ENCODE data around the gene ATXN2.
"Not testable (repeated sequence)": the region's sequence is repeated elsewhere in the genome, so short reads cannot be mapped to it uniquely, and the experiment has no call there.

ATXN2 gene

GRCh38 chr12:111521801-111522200 lies 77.3 kb downstream of the ATXN2 start:
- POLR2A ChIA-PET, result no interaction called here
- CTCF ChIA-PET, result no interaction called here
- TF ChIP-seq, protein P1, sequence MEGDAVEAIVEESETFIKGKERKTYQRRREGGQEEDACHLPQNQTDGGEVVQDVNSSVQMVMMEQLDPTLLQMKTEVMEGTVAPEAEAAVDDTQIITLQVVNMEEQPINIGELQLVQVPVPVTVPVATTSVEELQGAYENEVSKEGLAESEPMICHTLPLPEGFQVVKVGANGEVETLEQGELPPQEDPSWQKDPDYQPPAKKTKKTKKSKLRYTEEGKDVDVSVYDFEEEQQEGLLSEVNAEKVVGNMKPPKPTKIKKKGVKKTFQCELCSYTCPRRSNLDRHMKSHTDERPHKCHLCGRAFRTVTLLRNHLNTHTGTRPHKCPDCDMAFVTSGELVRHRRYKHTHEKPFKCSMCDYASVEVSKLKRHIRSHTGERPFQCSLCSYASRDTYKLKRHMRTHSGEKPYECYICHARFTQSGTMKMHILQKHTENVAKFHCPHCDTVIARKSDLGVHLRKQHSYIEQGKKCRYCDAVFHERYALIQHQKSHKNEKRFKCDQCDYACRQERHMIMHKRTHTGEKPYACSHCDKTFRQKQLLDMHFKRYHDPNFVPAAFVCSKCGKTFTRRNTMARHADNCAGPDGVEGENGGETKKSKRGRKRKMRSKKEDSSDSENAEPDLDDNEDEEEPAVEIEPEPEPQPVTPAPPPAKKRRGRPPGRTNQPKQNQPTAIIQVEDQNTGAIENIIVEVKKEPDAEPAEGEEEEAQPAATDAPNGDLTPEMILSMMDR (IDR thresholded peaks at IDR 0.05; ENCODE audit: control extremely low read depth, extremely low read depth, low read depth, missing control alignments), result no peak
- no peak for DNase-seq (ENCODE audit: extremely low spot score)

- ChIA-PET CTCF (interaction anchor here (1.0 to 2.4 kb wide), 5 partner anchors 8 to 123 kb away, joined by 3 to 13 read pairs (median 5); no protein-coding TSS in a partner anchor), POLR2A (no interaction called here)
- TF ChIP-seq, protein P1 (IDR thresholded peaks at IDR 0.05; ENCODE audit: control extremely low read depth, extremely low read depth, low read depth, missing control alignments), result no peak
- no peak for DNase-seq (ENCODE audit: extremely low spot score)
Measured at GRCh38 chr12:111519937-111520336, 79.2 kb downstream of the ATXN2 start.

- TF ChIP-seq, protein P1 (IDR thresholded peaks at IDR 0.05; ENCODE audit: control extremely low read depth, extremely low read depth, low read depth, missing control alignments), result no peak
- DNase-seq (ENCODE audit: extremely low spot score), result no peak
- ChIA-PET POLR2A (no interaction called here), CTCF (interaction anchor here (0.8 to 2.4 kb wide), 6 partner anchors 9 to 122 kb away, joined by 3 to 13 read pairs (median 4); no protein-coding TSS in a partner anchor)
Measured at GRCh38 chr12:111519083-111519482, 80.0 kb downstream of the ATXN2 start.

GRCh38 chr12:111507719-111508118 lies 91.4 kb downstream of the ATXN2 start:
- CTCF ChIA-PET; DNase-seq (ENCODE audit: extremely low spot score); POLR2A ChIA-PET: not testable (repeated sequence)

DNA sequence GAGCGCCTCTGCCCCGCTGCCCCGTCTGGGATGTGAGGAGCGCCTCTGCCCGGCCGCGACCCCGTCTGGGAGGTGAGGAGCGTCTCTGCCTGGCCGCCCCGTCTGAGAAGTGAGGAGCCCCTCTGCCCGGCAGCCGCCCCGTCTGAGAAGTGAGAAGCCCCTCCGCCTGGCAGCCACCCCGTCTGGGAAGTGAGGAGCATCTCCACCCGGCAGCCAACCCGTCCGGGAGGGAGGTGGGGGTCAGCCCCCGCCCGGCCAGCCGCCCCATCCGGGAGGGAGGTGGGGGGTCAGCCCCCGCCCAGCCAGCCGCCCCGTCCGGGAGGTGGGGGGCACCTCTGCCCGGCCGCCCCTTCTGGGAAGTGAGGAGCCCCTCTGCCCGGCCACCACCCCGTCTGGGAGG lies 91.9 kb downstream of the ATXN2 start:
- POLR2A ChIA-PET; DNase-seq (ENCODE audit: extremely low spot score); CTCF ChIA-PET: not testable (repeated sequence)

DNA sequence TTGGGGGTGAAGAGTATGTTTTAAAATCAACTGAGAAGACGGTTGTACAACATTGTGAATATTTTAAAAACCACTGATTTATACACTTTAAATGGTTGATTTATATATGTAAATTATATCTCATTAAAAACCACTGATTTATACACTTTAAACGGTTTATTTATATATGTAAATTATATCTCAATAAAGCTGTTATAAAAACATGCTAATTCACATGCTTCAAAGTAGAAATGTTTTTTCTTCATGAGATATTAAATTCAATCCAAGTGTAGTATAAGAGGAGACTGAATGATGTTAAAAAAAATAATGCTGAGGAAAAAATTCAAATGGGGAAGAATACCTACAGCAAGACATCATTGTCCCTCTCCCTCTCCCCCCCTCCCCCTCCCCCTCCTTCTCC lies 92.9 kb downstream of the ATXN2 start:
- no peak for DNase-seq (ENCODE audit: extremely low spot score)
- CTCF ChIA-PET, result interaction anchor here (0.9 kb wide), 1 partner anchor 15 kb away, joined by 3 read pairs; no protein-coding TSS in a partner anchor
- POLR2A ChIA-PET, result no interaction called here

DNA sequence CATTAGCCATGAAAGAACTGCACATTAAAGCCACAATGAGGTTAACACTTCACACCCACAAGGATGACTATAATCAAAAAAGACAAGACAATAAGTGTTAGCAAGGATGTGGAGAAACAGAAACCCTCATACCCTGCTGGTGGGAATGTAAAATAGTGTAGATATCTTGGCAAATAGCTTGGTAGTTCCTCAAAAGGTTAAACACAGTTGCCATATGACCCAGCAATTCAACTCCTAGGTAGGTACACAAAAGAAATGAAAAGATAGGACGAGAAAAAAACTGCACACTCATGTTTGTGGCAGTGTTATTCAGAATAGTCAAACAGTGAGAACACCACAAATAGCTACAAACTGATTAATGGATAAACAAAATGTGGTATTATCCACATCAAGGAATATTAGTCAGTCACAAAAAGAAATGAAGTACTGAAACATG lies 93.5 kb downstream of the ATXN2 start:
- DNase-seq (ENCODE audit: extremely low spot score), result no peak
- POLR2A ChIA-PET, result no interaction called here
- TF ChIP-seq, protein P1 (IDR thresholded peaks at IDR 0.05; ENCODE audit: control extremely low read depth, extremely low read depth, low read depth, missing control alignments), result no peak
- CTCF ChIA-PET, result interaction anchor here (0.9 kb wide), 1 partner anchor 14 kb away, joined by 3 read pairs; no protein-coding TSS in a partner anchor

More for the DNA sequence above, 92.9 kb downstream of the ATXN2 start:
- TF ChIP-seq, protein P1 (IDR thresholded peaks at IDR 0.05; ENCODE audit: control extremely low read depth, extremely low read depth, low read depth, missing control alignments), result no peak

DNA sequence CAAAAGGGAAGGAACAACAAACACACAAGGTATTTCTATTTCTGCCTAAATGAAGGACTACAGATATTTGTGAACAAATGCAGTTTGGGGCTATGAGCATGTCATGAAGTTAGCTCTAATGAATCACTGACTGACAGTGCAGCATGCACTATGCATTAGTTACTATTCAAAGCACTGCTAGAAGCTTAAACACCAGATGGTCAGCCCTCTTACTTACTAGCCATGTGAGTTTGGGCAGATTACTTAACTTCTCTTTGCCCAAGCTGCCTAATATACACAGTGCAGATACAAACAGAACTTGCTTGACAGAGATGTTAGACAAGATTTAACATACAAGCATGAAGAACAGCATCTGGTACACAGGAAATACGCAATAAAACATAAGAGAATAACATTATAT lies 96.0 kb downstream of the ATXN2 start:
- POLR2A ChIA-PET, result no interaction called here
- no peak for DNase-seq (ENCODE audit: extremely low spot score)
- CTCF ChIA-PET, result interaction anchor here (0.9 to 1.3 kb wide), 6 partner anchors 8 to 106 kb away, joined by 3 to 4 read pairs (median 3); no protein-coding TSS in a partner anchor
- TF ChIP-seq, protein P1 (IDR thresholded peaks at IDR 0.05; ENCODE audit: control extremely low read depth, extremely low read depth, low read depth, missing control alignments), result no peak
